ACC112 (cell line): ENCODE results near the gene COPS7A.

Experiments used
- H2AFZ ChIP-seq: fragments of 200-600 bp; sonication (generic); one replicate; pipeline ENCODE4 v1.6.0; 2017; ENCODE audit warnings: antibody characterized with exemption, low read length; ENCODE audit not compliant: unreplicated experiment
- H3K27ac ChIP-seq: fragments of 200-600 bp; sonication (generic); 2 replicates; pipeline ENCODE4 v1.5.1; 2014; ENCODE audit warnings: low read depth, mild to moderate bottlenecking, antibody characterized with exemption, low read length, moderate library complexity
- H3K27me3 ChIP-seq: fragments of 200-600 bp; sonication (generic); 2 replicates; pipeline ENCODE4 v1.6.1; 2014; ENCODE audit warnings: mild to moderate bottlenecking, antibody characterized with exemption, low read length, moderate library complexity, mixed read lengths; ENCODE audit not compliant: insufficient read depth
- H3K36me3 ChIP-seq: fragments of 200-600 bp; sonication (generic); 2 replicates; pipeline ENCODE4 v1.6.1; 2016; ENCODE audit warnings: mild to moderate bottlenecking, antibody characterized with exemption, low read length, moderate library complexity, mixed read lengths; ENCODE audit not compliant: insufficient read depth
- H3K4me1 ChIP-seq: fragments of 200-600 bp; sonication (generic); one replicate; pipeline ENCODE4 v1.6.1; 2016; ENCODE audit warnings: low read length, mixed read lengths; ENCODE audit not compliant: insufficient read depth, unreplicated experiment, control insufficient read depth
- H3K4me3 ChIP-seq: fragments of 200-600 bp; sonication (generic); 2 replicates; pipeline ENCODE4 v1.5.1; 2014; ENCODE audit warnings: mild to moderate bottlenecking, low read depth, low read length
- H3K79me2 ChIP-seq: fragments of 200-600 bp; sonication (generic); one replicate; pipeline ENCODE4 v1.6.0; 2016; ENCODE audit warnings: low read length; ENCODE audit not compliant: control insufficient read depth, unreplicated experiment, insufficient read depth

Gene COPS7A

GRCh38 chr12:6771091-6771495 lies 47.2 kb downstream of the COPS7A start:
- H3K4me1 ChIP-seq: peaks cover 14% of the 10 kb centered on the region
- H3K27ac ChIP-seq: no peak overlapping the region
- no peak overlapping the region for H2AFZ ChIP-seq
- peaks cover 30% of the 10 kb centered on the region for H3K79me2 ChIP-seq
- no peak overlapping the region for H3K4me3 ChIP-seq
- H3K27me3 ChIP-seq: no peaks in the 10 kb centered on the region
- no peaks in the 10 kb centered on the region for H3K36me3 ChIP-seq

GRCh38 chr12:6771509-6772330 lies 47.9 kb downstream of the COPS7A start:
- Histone ChIP-seq H3K27me3 (no peaks in the 10 kb centered on the region), H3K27ac (no peak overlapping the region), H3K36me3 (no peaks in the 10 kb centered on the region), H2AFZ (no peak overlapping the region), H3K4me3 (no peak overlapping the region), H3K4me1 (peaks cover 14% of the 10 kb centered on the region), H3K79me2 (peaks cover 23% of the 10 kb centered on the region)

GRCh38 chr12:6772331-6772695 lies 48.5 kb downstream of the COPS7A start, which contains the start of gene LAG3:
Gene LAG3, plus strand, starts transcription at chr12:6772520. Its CDS starts 333 bp downstream, at chr12:6772853.
- H3K27ac ChIP-seq: no peak within 1 kb of the TSS
- no peak within 1 kb of the TSS for H3K4me3 ChIP-seq
- no peak within 1 kb of the TSS for H2AFZ ChIP-seq

GRCh38 chr12:6772726-6773589 lies 49.1 kb downstream of the COPS7A start:
- Histone ChIP-seq H3K79me2 (peaks cover 11% of the 10 kb centered on the region), H2AFZ (no peak overlapping the region), H3K4me3 (no peak overlapping the region), H3K27me3 (no peaks in the 10 kb centered on the region), H3K36me3 (no peaks in the 10 kb centered on the region), H3K4me1 (peaks cover 14% of the 10 kb centered on the region), H3K27ac (no peak overlapping the region)

More at GRCh38 chr12:6772331-6772695, 48.5 kb downstream of the COPS7A start, which contains the start of gene LAG3:
- Histone ChIP-seq H3K4me1 (peaks cover 14% of the 10 kb centered on the region), H3K27me3 (no peaks in the 10 kb centered on the region), H3K36me3 (no peaks in the 10 kb centered on the region), H3K79me2 (peaks cover 17% of the 10 kb centered on the region)

- Histone ChIP-seq H3K79me2 (peaks cover 3% of the 10 kb centered on the region), H3K27me3 (no peaks in the 10 kb centered on the region), H3K4me3 (no peak overlapping the region), H3K36me3 (no peaks in the 10 kb centered on the region), H2AFZ (no peak overlapping the region), H3K4me1 (peaks cover 9% of the 10 kb centered on the region), H3K27ac (no peak overlapping the region)
Measured at GRCh38 chr12:6773590-6774351, 49.9 kb downstream of the COPS7A start.

- H3K36me3 ChIP-seq: no peaks in the 10 kb centered on the region
- H3K4me3 ChIP-seq: no peak overlapping the region
- no peak overlapping the region for H3K27ac ChIP-seq
- H3K4me1 ChIP-seq: peaks cover 3% of the 10 kb centered on the region
- no peak overlapping the region for H2AFZ ChIP-seq
- no peaks in the 10 kb centered on the region for H3K79me2 ChIP-seq
- H3K27me3 ChIP-seq: no peaks in the 10 kb centered on the region
Measured at GRCh38 chr12:6774499-6775062, 50.7 kb downstream of the COPS7A start.

GRCh38 chr12:6775185-6776174 lies 51.6 kb downstream of the COPS7A start:
- H3K27me3 ChIP-seq: no peaks in the 10 kb centered on the region
- H3K4me1 ChIP-seq: peaks cover 3% of the 10 kb centered on the region
- no peaks in the 10 kb centered on the region for H3K79me2 ChIP-seq
- no peak overlapping the region for H3K27ac ChIP-seq
- H3K4me3 ChIP-seq: no peak overlapping the region
- H3K36me3 ChIP-seq: no peaks in the 10 kb centered on the region
- H2AFZ ChIP-seq: no peak overlapping the region

- Histone ChIP-seq H3K79me2 (no peaks in the 10 kb centered on the region), H3K4me1 (peaks cover 3% of the 10 kb centered on the region), H3K27me3 (no peaks in the 10 kb centered on the region), H3K27ac (no peak overlapping the region), H3K36me3 (no peaks in the 10 kb centered on the region), H3K4me3 (no peak overlapping the region), H2AFZ (no peak overlapping the region)
Measured at GRCh38 chr12:6777386-6777785, 53.5 kb downstream of the COPS7A start.

- Histone ChIP-seq H2AFZ (peak overlapping the region; percentile 35), H3K4me1 (peaks cover 3% of the 10 kb centered on the region), H3K27me3 (no peaks in the 10 kb centered on the region), H3K36me3 (no peaks in the 10 kb centered on the region), H3K27ac (no peak overlapping the region), H3K4me3 (peak overlapping the region; percentile 64), H3K79me2 (no peaks in the 10 kb centered on the region)
Measured at GRCh38 chr12:6778217-6778573, 54.3 kb downstream of the COPS7A start.
